ENCODE measurements around the gene TSN.

DNA sequence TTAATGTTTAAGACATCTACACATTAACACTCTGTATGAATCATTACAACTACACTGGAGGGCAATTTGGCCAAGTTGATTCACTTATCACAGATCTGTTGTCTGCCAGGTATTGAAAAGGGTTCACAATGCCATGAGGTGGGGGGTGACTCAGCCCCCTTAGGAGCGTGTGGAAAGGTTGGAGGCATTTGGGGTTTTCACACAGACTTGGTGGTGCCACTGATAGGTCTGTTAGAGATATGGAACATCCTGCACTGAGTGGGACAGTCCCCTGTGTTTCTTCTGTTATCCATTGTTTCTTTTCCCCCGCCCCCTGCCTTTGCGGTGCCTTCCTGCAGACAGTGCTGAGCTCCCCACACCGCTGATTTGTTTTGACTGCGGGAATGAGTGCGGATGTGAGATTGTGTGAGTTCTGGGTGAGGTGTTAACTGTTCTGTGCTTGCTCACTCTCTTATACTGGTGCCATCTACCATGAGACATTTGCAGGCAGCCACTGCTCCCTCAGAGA is 9.3 kb upstream of the TSN start:
- TF ChIP-seq, protein P1, sequence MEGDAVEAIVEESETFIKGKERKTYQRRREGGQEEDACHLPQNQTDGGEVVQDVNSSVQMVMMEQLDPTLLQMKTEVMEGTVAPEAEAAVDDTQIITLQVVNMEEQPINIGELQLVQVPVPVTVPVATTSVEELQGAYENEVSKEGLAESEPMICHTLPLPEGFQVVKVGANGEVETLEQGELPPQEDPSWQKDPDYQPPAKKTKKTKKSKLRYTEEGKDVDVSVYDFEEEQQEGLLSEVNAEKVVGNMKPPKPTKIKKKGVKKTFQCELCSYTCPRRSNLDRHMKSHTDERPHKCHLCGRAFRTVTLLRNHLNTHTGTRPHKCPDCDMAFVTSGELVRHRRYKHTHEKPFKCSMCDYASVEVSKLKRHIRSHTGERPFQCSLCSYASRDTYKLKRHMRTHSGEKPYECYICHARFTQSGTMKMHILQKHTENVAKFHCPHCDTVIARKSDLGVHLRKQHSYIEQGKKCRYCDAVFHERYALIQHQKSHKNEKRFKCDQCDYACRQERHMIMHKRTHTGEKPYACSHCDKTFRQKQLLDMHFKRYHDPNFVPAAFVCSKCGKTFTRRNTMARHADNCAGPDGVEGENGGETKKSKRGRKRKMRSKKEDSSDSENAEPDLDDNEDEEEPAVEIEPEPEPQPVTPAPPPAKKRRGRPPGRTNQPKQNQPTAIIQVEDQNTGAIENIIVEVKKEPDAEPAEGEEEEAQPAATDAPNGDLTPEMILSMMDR (IDR thresholded peaks at IDR 0.05 in 2 of 3, conservative IDR thresholded peaks at IDR 0.05 in 1 of 3; ENCODE audit: borderline replicate concordance in 1 of 3, insufficient read depth in 1 of 3, low read depth in 2 of 3, low read length in 2 of 3), result no peak
- no peak for TF ChIP-seq FOSL1 (IDR thresholded peaks at IDR 0.05; ENCODE audit: low read depth)
- no peak for TF ChIP-seq CEBPB (IDR thresholded peaks at IDR 0.05; ENCODE audit: low read depth)
